ENCODE results near the gene S100PBP. TPM values are rescaled to one million over a fixed set of nuclear protein-coding genes. Genes with fewer than 3 reads are reported as not detected.
"Not testable (repeated sequence)": the region's sequence is repeated elsewhere in the genome, so short reads cannot be mapped to it uniquely, and the experiment has no call there.

S100PBP gene
- total RNA-seq, 1 experiment from 2014 or later: 50.1 TPM

- Mint-ChIP-seq H3K4me3 (no peak overlapping the region), H3K27ac (no peak overlapping the region), H3K27me3 (ENCODE audit: low read depth) (no peaks in the 10 kb centered on the region), H3K4me1 (no peaks in the 10 kb centered on the region), H3K9me3 (no peaks in the 10 kb centered on the region), H3K36me3 (ENCODE audit: insufficient read depth in 1 of 3, low read depth in 3 of 3) (peaks cover 50 to 86% (median 78%) of the 10 kb centered on the region in 3 experiments; a peak in 6 of 7 replicates)
- Histone ChIP-seq H3K4me1 (ENCODE audit: insufficient read depth, low read length) (no peaks in the 10 kb centered on the region), H3K23me2 (ENCODE audit: insufficient read length, low read depth, low read length, poor library complexity, severe bottlenecking) (no peaks in the 10 kb centered on the region), H2BK120ac (ENCODE audit: low read depth, low read length, poor library complexity, severe bottlenecking) (no peak overlapping the region), H3K27ac (ENCODE audit: insufficient read length, low read depth, low read length) (no peak overlapping the region), H4K5ac (ENCODE audit: insufficient read length, low read depth, low read length) (no peak overlapping the region), H3K18ac (ENCODE audit: insufficient read length, low read depth, low read length) (no peak overlapping the region), H3K9me3 (ENCODE audit: control insufficient read depth, low read depth, low read length) (no peaks in the 10 kb centered on the region), H3T11ph (ENCODE audit: low read length) (no peak overlapping the region), H3K27me3 (ENCODE audit: insufficient read depth, low read length) (no peaks in the 10 kb centered on the region), H4K91ac (ENCODE audit: insufficient read length, low read depth, low read length) (no peak overlapping the region), H4K8ac (replicated peaks; ENCODE audit: insufficient read length, low read depth, low read length) (no peak overlapping the region), H3K79me1 (ENCODE audit: insufficient read depth, low read depth, low read length, poor library complexity, severe bottlenecking) (no peaks in the 10 kb centered on the region), H2AFZ (ENCODE audit: low read length) (no peak overlapping the region), H3K9ac (ENCODE audit: extremely low read depth, insufficient read length, low read length) (no peak overlapping the region), H3K23ac (ENCODE audit: insufficient read length, low read depth, low read length) (no peak overlapping the region), H3K4me2 (ENCODE audit: insufficient read depth, insufficient read length, low read length) (no peak overlapping the region), H4K20me1 (ENCODE audit: control insufficient read depth, insufficient read depth, insufficient read length) (no peaks in the 10 kb centered on the region), H3K56ac (ENCODE audit: insufficient read length, low read depth, low read length) (no peak overlapping the region), H2BK5ac (ENCODE audit: insufficient read length, low read length) (no peak overlapping the region), H3K4ac (ENCODE audit: low read depth, low read length) (no peak overlapping the region), H2AK5ac (ENCODE audit: insufficient read length, low read length) (no peak overlapping the region), H3K14ac (ENCODE audit: insufficient read depth, low read length) (no peak overlapping the region), H3K79me2 (ENCODE audit: insufficient read depth, low read length) (no peaks in the 10 kb centered on the region), H2BK20ac (ENCODE audit: low read depth, low read length, poor library complexity, severe bottlenecking) (no peak overlapping the region), H2BK12ac (ENCODE audit: insufficient read length, low read depth, low read length) (no peak overlapping the region), H2BK15ac (ENCODE audit: low read depth, low read length) (no peak overlapping the region)
- DNase-seq: no peak
- no CpG with 5 or more reads among the region's 4 CpGs for WGBS (ENCODE audit: extremely low coverage, insufficient read length, low lambda C conversion rate)
- peak; percentile 42; the same call in 2 of the 3 replicates for TF ChIP-seq CTCF (conservative IDR thresholded peaks at IDR 0.05)
Measured at GRCh38 chr1:32786856-32787255, 30.6 kb upstream of the S100PBP start.

GRCh38 chr1:32789356-32789755 lies 28.1 kb upstream of the S100PBP start:
- not testable (repeated sequence) for H2AFZ ChIP-seq (ENCODE audit: low read length); H3K4ac ChIP-seq (ENCODE audit: low read depth, low read length); H3K4me1 Mint-ChIP-seq; H3T11ph ChIP-seq (ENCODE audit: low read length); DNase-seq; H3K27ac Mint-ChIP-seq; H3K4me2 ChIP-seq (ENCODE audit: insufficient read depth, insufficient read length, low read length); H3K18ac ChIP-seq (ENCODE audit: insufficient read length, low read depth, low read length); H3K56ac ChIP-seq (ENCODE audit: insufficient read length, low read depth, low read length); H3K27me3 Mint-ChIP-seq (ENCODE audit: low read depth); H4K91ac ChIP-seq (ENCODE audit: insufficient read length, low read depth, low read length); H4K20me1 ChIP-seq (ENCODE audit: control insufficient read depth, insufficient read depth, insufficient read length); H3K79me2 ChIP-seq (ENCODE audit: insufficient read depth, low read length); H3K9ac ChIP-seq (ENCODE audit: extremely low read depth, insufficient read length, low read length); H3K4me3 Mint-ChIP-seq; H3K9me3 Mint-ChIP-seq; H3K23ac ChIP-seq (ENCODE audit: insufficient read length, low read depth, low read length); H3K27ac ChIP-seq (ENCODE audit: insufficient read length, low read depth, low read length); H4K5ac ChIP-seq (ENCODE audit: insufficient read length, low read depth, low read length); H3K23me2 ChIP-seq (ENCODE audit: insufficient read length, low read depth, low read length, poor library complexity, severe bottlenecking); H3K14ac ChIP-seq (ENCODE audit: insufficient read depth, low read length); H3K27me3 ChIP-seq (ENCODE audit: insufficient read depth, low read length); H3K4me1 ChIP-seq (ENCODE audit: insufficient read depth, low read length); H3K9me3 ChIP-seq (ENCODE audit: control insufficient read depth, low read depth, low read length); H2BK20ac ChIP-seq (ENCODE audit: low read depth, low read length, poor library complexity, severe bottlenecking); H2AK5ac ChIP-seq (ENCODE audit: insufficient read length, low read length); H2BK15ac ChIP-seq (ENCODE audit: low read depth, low read length); H3K79me1 ChIP-seq (ENCODE audit: insufficient read depth, low read depth, low read length, poor library complexity, severe bottlenecking); H2BK5ac ChIP-seq (ENCODE audit: insufficient read length, low read length); H2BK12ac ChIP-seq (ENCODE audit: insufficient read length, low read depth, low read length); H2BK120ac ChIP-seq (ENCODE audit: low read depth, low read length, poor library complexity, severe bottlenecking); H4K8ac ChIP-seq (replicated peaks; ENCODE audit: insufficient read length, low read depth, low read length)
- peaks cover 44 to 82% (median 78%) of the 10 kb centered on the region in 3 experiments; a peak in 6 of 7 replicates for H3K36me3 Mint-ChIP-seq (ENCODE audit: insufficient read depth in 1 of 3, low read depth in 3 of 3)
- WGBS (ENCODE audit: extremely low coverage, insufficient read length, low lambda C conversion rate): no CpG with 5 or more reads among the region's 2 CpGs
